Measurements from ENCODE around the gene MGAT4A. TPM values are rescaled to one million over a fixed set of nuclear protein-coding genes. Genes with fewer than 3 reads are reported as not detected.

MGAT4A gene
- total and polyA plus RNA-seq, 9 of the 15 experiments (the other 6 are each of a cell fraction or from before 2014, with no cell fraction given): 0.03 to 0.53 (median 0.18) TPM; not detected in 2

GRCh38 chr2:98738304-98738703 is 7.4 kb upstream of the MGAT4A start:
- WGBS (ENCODE audit: insufficient coverage, low coverage, missing lambda C conversion rate): 0% methylated on average over 3 of the region's 3 CpGs
- Histone ChIP-seq H3K9ac (ENCODE audit: insufficient read depth in 1 of 2, low read depth in 2 of 2, low read length in 2 of 2) (no peak overlapping the region), H3K9me3 (replicated peaks; ENCODE audit: control insufficient read depth, insufficient read depth, low read depth, low read length) (no peaks in the 10 kb centered on the region), H3K4me2 (ENCODE audit: insufficient read depth, low read length) (no peak overlapping the region), H3K36me3 (ENCODE audit: control insufficient read depth, insufficient read depth, low read length) (no peaks in the 10 kb centered on the region), H3K79me2 (ENCODE audit: control insufficient read depth, insufficient read depth, low read length) (no peaks in the 10 kb centered on the region), H3K9me1 (ENCODE audit: control insufficient read depth, insufficient read depth, low read length) (no peaks in the 10 kb centered on the region), H3K4me1 (replicated peaks in 1 of 2; ENCODE audit: control insufficient read depth in 2 of 2, insufficient read depth in 2 of 2, low read length in 2 of 2) (no peaks in the 10 kb centered on the region; a peak in 1 of 5 replicates), H3K27me3 (ENCODE audit: control insufficient read depth in 2 of 2, insufficient read depth in 2 of 2, low read length in 2 of 2) (peaks cover 5 to 18% of the 10 kb centered on the region in 2 experiments; a peak in 4 of 5 replicates), H3K27ac (ENCODE audit: extremely low read depth, low read depth, low read length) (no peak overlapping the region), H4K20me1 (replicated peaks; ENCODE audit: control insufficient read depth, insufficient read depth, low read length) (no peaks in the 10 kb centered on the region), H2AFZ (ENCODE audit: low read depth, low read length) (no peak overlapping the region), H3K4me3 (no peak overlapping the region)
- intact Hi-C loops (cut with micrococcal nuclease): no loop called here
- DNase-seq (ENCODE audit: extremely low read depth in 1 of 4, low spot score in 3 of 4) (no peak), FAIRE-seq (no peak), ATAC-seq (no peak)
- in situ Hi-C loops (cut with MboI): no loop called here
- CTCF ChIA-PET (ENCODE audit: low intra/inter-chr PET ratio): no interaction called here
- BruUV-seq (replicated peaks): no TSS peak
- TF ChIP-seq ZNF354B (CRISPR knock-in tag; IDR thresholded peaks at IDR 0.05): no peak
- TF ChIP-seq ZNF124 (CRISPR knock-in tag; IDR thresholded peaks at IDR 0.05): no peak
- TF ChIP-seq MYBL2 (IDR thresholded peaks at IDR 0.05; ENCODE audit: low read depth): no peak
- no peak for TF ChIP-seq MYBL2 (CRISPR knock-in tag; IDR thresholded peaks at IDR 0.05; ENCODE audit: borderline replicate concordance)
- POLR2A ChIA-PET: no interaction called here

- H3K4me2 ChIP-seq (ENCODE audit: insufficient read depth, low read length): no peak overlapping the region
- ATAC-seq (no peak), FAIRE-seq (no peak), DNase-seq (ENCODE audit: extremely low read depth in 1 of 4, low spot score in 3 of 4) (no peak)
- CTCF ChIA-PET (ENCODE audit: low intra/inter-chr PET ratio): no interaction called here
- no peaks in the 10 kb centered on the region; a peak in 1 of 5 replicates for H3K4me1 ChIP-seq (replicated peaks in 1 of 2; ENCODE audit: control insufficient read depth in 2 of 2, insufficient read depth in 2 of 2, low read length in 2 of 2)
- no peaks in the 10 kb centered on the region for H4K20me1 ChIP-seq (replicated peaks; ENCODE audit: control insufficient read depth, insufficient read depth, low read length)
- H2AFZ ChIP-seq (ENCODE audit: low read depth, low read length): no peak overlapping the region
- no peaks in the 10 kb centered on the region for H3K36me3 ChIP-seq (ENCODE audit: control insufficient read depth, insufficient read depth, low read length)
- intact Hi-C loops (cut with micrococcal nuclease): no loop called here
- H3K9me3 ChIP-seq (replicated peaks; ENCODE audit: control insufficient read depth, insufficient read depth, low read depth, low read length): no peaks in the 10 kb centered on the region
- H3K9ac ChIP-seq (ENCODE audit: insufficient read depth in 1 of 2, low read depth in 2 of 2, low read length in 2 of 2): no peak overlapping the region
- H3K79me2 ChIP-seq (ENCODE audit: control insufficient read depth, insufficient read depth, low read length): no peaks in the 10 kb centered on the region
- H3K4me3 ChIP-seq: no peak overlapping the region
- H3K27ac ChIP-seq (ENCODE audit: extremely low read depth, low read depth, low read length): no peak overlapping the region
- H3K9me1 ChIP-seq (ENCODE audit: control insufficient read depth, insufficient read depth, low read length): no peaks in the 10 kb centered on the region
- no TSS peak for BruUV-seq (replicated peaks)
- WGBS (ENCODE audit: insufficient coverage, low coverage, missing lambda C conversion rate): 2% methylated on average over 4 of the region's 4 CpGs
- in situ Hi-C loops (cut with MboI): no loop called here
- POLR2A ChIA-PET: no interaction called here
- peaks cover 5 to 17% of the 10 kb centered on the region in 2 experiments; a peak in 4 of 5 replicates for H3K27me3 ChIP-seq (ENCODE audit: control insufficient read depth in 2 of 2, insufficient read depth in 2 of 2, low read length in 2 of 2)
- no peak for TF ChIP-seq HEY1 (CRISPR knock-in tag; IDR thresholded peaks at IDR 0.05; ENCODE audit: borderline replicate concordance)
- no peak for TF ChIP-seq USF2 (CRISPR knock-in tag; IDR thresholded peaks at IDR 0.05)
- TF ChIP-seq ZNF121 (CRISPR knock-in tag; conservative IDR thresholded peaks at IDR 0.05): no peak
- TF ChIP-seq RNF219 (CRISPR knock-in tag; IDR thresholded peaks at IDR 0.05): no peak
- TF ChIP-seq ZNF140 (CRISPR knock-in tag; IDR thresholded peaks at IDR 0.05): no peak
- no peak for TF ChIP-seq DNMT1 (IDR thresholded peaks at IDR 0.05)
- TF ChIP-seq ELK1 (CRISPR knock-in tag; IDR thresholded peaks at IDR 0.05): no peak
- TF ChIP-seq ZNF280B (CRISPR knock-in tag; IDR thresholded peaks at IDR 0.05): no peak
Measured at GRCh38 chr2:98737848-98738247, 6.9 kb upstream of the MGAT4A start.

All from K562 (cell line).